Stimulated activated naive CD4-positive, alpha-beta T cell (primary cell): ENCODE data around the gene HS3ST3B1.

Experiments
- DNase-seq, 6 experiments: peaks; one replicate each; lab custom pipeline; 2025; lab: John Stamatoyannopoulos, UW

The HS3ST3B1 gene

DNA sequence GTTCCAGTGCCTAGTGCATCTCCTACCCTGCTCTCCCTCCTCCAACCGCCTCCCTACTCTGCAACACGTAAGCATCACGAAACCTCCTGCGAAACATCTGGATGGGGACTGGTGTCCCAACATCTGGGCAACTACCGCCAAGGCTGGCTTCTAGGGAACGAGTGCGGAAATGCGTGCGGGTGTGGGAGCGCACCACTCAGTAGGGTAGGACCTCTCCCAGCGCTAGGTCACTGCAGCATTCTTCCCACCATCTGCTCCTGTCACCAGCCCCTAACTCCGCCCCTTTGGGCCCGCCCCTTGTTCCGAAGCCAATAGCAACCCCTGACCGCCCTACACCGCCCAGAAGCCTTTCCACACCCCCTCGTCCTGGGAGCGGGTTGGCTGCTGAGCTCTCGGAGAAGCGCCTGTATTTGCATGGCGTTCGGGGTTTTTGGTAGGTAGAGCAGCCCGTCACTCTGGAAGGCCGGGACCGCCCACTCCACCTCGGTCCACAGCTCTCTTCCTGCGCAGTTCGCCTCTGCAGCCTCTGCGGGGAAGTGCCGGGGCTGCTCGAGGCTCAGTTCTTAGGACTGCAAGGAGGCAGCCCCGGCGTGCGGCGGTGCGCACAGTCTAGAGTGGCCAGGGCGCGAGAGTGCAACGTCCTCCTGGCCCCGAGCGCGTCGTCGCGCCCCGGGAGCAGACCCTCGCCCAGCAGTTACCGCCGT, at the start of gene HS3ST3B1:
HS3ST3B1 (plus strand) TSS at position 507 of the 704 bp plus-strand sequence. CDS start 438 bp downstream, outside the sequence.
- DNase-seq: peak; percentile 97 to 99 (median 98)

DNA sequence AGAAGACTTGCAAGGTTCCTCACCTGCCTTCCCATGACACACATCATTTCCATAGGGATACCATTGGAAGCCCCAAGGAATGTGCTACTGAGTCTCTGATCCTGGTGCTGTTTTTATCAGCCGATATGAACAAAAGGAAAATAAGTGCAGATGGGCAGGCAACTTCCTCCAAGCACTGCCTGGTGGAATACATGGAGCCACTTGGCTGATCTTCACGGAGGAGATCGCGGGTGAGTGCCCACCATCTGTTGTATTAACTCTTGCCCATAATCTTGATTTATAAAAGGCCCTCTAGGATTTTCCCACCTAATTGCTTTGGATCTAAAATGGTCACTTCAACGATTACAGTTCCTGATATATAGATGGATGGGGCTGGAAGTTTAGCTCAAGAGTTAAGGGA, 39.5 kb upstream of the HS3ST3B1 start:
- DNase-seq: no peak

DNA sequence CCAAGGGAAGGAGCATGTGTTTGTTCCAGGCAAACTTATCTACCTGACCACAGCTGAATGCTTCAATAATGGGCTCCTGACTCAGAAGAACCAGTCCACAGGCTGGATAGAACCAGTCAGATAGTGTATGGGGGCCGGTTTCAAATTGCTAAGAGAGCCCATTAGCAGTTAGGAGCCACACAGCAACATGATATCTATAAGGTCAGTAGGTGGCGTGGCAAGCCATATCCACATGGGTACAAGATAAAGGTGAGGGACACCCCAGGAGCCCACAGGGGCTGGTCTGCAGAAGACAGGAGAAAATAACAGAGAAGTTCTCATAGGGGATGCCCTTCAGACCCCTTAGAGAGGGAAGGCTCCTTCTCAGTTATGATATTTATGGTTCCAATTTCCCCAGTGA, 32.6 kb upstream of the HS3ST3B1 start:
- peak in 1 of 6 experiments; percentile 2 for DNase-seq

DNA sequence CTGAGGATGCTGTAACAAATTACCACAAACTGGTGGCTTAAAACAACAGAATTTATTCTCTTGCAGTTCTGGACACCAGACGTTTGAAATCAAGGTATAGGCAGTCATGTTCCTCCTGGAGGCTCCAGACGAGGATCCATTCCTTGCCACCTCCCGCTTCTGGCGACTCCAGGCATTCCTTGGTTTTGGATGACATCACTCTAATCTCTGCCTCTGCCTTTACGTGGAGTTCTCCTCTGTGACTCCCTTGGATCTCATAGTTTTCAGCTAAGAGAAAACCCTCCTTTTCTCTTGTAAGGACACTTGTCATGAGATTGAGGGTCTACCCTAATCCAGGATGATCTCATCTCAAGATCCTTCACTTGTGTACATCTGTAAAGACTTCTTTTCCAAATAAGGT, 31.4 kb upstream of the HS3ST3B1 start:
- DNase-seq: no peak

DNA sequence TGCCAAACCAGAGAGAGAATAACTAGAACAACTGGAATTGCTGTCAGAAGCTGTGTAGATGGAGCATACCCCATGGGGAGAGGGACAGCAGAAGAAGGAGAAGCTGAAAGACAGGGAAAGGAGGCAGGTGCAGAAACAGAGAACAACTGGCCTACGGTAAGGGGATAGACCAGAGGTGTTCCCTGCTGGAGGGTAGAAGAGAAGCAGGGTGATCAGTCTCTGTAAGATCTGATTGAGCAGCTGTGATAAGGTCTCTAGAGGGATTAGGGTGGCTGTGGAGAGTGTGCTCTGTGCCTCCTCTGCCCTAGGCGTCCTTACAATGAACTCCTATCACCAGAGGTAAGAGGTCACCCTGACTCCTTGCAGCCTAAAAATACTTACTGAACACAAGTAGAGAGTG, 30.4 kb upstream of the HS3ST3B1 start:
- DNase-seq: no peak

DNA sequence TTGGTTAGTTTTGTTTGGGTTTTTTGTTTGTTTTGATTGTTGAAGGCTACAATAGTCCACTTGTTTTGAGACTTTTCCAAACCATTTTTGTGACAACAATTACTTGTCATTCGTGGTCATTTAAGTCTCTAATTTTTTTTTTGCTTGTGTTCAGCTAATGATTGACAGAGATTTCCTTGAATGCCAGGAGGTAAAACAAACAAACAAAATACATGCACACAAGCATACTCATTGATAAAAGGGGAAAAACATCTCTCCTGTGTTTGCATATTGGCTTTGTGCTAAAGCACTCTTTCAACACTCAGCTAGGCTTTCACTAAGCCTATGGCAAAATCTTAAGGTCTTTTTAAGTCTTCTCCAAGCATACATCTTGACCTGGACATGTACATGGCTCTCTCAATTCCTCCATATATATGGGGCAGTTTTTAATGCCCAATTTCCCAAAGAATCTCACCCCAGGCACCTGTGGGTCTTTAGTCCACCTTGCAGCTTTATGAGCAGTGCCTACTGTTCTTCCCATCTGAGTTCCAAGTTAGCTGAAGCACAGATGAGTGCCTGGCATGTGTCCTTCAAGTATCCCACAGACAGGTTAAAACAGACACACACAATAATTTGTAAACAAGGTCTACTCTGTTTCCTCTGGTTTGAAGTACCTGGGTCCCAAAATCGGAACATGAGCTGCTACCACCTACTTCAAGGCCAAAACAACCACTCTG, 24.2 kb upstream of the HS3ST3B1 start:
- DNase-seq: no peak

DNA sequence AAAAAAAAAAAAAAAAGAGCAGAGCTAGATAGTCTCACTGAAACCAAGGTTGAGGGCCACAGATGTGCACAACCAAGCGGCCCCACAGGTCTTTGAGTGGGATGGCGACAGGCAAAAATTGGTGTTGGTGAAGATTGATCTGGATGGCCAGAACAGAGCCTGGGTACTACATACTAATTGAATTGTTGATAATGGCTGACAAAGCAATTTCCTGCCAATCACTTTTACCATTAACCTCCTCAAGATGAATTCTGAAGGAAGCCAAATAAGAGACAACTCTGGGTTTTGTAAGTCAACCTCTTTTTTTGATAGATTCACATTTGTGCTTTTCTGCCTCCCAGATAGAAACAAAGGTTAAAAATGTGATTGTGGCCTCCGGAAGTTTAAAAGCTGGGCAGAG, 19.4 kb upstream of the HS3ST3B1 start:
- no peak for DNase-seq

DNA sequence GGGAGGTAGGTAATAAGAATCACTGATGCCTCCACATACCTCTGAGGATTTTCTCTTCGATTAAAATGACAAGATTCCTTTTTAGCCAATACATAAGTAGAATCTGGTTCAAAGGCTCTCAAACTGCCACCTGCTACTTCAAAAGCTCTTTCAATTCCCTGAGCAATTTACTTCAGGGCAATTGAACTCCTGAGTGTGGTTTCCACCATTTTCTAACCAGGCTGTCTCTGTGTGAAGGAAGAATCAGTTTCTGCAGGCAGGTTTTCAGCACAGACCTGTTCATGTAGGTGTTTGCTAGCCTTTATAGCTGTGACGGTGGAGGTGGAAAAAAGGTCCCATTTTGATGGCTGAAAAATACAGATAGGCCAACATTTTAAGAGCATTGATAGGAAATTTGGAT, 18.2 kb upstream of the HS3ST3B1 start:
- no peak for DNase-seq

DNA sequence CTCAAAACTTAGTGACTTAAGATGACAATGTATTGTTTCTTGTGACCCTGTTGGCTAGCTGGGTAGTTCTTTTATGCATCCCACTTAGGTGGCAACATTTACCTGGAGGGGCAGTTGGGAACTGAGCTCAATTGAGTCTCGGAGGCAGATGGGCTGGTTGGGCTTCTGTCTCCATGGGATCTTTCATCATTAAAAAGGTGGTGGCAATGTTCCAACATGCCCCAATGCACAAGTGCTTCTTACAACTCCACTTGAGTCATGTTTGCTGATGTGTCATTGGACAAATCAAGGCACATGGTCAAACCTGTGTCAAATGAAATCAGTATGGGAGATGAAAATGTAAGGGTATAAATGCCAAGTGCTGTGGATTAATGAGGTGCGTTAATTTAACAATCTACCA, 11.7 kb upstream of the HS3ST3B1 start:
- no peak for DNase-seq

DNA sequence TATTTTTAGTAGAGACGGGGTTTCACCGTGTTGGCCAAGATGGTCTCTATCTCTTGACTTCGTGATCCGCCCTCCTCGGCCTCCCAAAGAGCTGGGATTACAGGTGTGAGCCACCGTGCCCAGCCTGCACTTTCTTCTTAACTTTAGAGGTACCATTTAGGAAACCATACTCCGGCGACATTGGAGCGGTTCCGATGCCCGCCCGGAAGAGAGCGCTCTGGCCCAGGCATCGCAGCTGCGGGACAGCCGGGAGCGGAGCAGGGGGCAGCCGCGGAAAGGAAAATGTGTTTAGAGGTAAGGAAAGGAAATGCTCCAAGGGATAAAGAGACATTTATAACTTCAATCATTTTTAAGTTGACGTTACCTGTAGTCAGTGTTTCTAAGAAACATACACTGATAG, 6.0 kb upstream of the HS3ST3B1 start:
- DNase-seq: no peak

DNA sequence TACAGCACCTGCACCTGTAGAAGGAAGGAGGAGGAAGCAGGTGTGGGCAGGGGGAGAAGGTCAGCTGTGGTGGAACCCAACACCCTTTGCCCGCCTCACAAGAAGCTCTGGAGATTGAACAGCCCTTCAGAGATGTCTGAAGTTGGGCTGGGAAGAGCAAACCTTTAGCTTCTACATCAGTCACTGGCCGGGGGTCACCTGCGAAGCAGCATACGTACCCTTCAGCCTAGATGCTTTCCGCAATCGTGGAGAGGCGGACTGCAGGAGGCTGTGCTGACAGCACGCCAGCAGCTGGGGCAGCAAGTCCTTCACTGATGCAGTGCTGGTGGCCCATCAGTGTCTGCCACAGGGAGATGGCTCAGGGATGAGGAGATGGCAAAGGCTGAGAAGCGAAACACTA, 5.2 kb upstream of the HS3ST3B1 start:
- no peak for DNase-seq

DNA sequence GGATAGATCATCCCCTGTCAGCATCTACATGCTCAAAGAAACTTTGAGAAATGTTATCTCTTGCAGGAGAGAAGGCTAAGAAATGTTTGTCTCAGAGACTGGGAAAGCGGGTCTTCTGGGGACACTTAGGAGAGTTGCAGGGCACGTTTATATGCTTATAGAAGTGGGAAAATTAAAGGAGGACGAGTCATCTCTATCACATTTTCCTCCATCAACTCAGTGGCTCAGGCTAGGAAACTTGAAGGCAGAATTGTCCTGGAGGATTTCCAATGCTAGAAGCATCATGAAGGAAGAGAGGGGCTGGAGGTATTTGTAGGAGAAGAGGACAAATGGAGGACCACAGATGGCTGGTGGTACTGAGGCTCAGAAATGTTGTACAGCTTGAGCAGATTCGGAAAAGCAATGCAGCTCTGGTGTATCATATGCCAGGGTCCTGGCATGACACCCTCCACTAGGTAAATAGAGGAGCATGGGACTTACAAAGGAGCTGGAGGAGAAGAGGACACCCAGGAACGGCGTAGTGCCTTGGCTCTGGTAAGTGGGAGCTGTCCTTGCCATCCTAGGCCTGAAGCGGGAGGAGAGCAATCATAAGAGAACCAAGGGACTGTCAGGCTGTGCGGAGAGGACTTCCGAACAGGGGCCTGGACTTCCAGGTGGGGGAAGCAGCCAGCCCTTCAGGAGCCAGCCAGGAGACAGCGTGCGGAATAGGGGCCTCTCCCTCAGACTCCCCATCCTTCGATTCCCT, 4.5 kb upstream of the HS3ST3B1 start:
- DNase-seq: no peak

DNA sequence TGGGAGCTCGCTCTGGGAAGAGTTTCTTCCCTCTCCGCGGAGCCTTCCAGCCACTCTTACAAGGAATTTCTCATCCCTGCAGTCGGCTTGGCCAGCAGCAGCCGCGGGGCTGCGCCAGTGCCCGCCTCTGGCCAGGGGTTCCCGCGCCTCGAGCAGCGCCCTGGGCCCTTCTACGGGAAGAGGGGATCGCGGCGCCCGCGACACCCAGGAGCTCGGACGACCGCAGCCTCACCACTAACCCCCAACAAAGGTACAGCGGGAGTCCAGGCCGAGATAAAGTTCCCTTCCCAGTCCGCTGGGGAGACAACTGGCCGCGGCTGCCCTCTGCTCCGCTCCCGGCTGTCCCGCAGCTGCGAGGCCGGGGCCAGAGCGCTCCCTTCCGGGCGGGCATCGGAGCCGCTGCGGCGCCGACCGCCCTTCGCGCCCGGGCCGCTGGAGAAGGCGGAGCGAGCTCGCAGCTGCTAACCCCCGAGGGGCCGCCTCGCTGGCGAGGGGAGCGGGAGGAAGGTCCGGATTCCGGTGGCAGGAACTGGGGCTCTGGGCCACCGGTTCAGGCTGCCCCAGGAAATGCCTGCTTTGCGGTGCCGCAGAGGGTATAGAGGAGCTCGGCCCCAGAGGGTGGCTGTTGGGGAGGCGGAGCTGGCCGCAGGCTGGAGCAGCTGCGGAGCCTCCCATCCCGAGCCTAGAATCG, 3.6 kb upstream of the HS3ST3B1 start:
- peak in 3 of 6 experiments; percentile 18 to 26 (median 26) for DNase-seq

DNA sequence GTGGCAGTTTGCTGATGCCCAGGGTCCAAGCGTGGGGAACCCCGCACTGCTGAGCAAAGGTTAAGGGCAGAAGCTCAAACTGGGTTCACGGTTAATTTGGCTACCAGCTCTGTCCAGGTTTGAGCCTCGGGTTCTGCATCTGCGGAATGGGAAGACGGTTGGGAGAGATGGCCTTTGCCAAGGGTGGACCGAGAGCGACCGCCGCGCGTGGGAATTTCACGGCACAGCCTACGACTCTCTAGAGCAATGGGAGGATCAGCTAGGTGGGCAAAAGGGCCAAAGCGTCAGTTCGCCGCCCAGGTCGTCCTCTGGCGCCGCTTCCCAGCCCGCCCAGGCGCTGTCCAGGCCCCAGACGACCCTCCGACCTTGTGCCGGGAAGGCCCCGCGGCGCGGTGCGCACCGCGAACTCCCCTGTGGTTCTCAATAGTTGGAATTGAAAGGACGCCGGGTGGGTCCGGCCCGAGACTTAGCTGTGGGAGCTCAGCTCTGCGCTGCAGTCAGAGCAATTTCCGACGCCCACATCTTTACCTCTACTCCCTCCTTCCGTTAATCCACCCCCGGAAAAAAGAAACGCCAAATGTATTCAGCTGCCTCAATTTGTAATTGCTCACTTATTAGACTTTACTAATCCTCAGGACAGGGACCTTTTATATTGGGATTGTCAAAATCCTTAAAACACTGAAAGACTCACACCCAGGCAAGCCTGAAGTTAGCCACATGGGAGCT, 2.5 kb upstream of the HS3ST3B1 start:
- peak in 1 of 6 experiments; percentile 28 for DNase-seq

DNA sequence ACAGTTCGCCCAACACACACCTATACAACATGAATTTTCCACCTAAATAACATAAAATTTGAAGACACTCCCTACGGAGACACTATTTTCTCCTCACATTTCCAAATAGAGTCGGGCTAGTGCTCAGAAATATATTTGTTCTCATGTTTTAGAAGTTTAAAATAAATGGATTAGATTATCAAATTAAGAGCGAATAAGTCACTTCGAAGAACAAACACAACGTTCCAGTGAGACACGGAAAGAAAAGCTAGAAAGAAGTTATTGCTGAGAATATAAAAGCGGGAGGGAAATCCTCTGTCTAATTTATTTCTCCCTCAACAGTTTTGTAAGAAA, 2.0 kb upstream of the HS3ST3B1 start:
- peak in 1 of 6 experiments; percentile 47 for DNase-seq

DNA sequence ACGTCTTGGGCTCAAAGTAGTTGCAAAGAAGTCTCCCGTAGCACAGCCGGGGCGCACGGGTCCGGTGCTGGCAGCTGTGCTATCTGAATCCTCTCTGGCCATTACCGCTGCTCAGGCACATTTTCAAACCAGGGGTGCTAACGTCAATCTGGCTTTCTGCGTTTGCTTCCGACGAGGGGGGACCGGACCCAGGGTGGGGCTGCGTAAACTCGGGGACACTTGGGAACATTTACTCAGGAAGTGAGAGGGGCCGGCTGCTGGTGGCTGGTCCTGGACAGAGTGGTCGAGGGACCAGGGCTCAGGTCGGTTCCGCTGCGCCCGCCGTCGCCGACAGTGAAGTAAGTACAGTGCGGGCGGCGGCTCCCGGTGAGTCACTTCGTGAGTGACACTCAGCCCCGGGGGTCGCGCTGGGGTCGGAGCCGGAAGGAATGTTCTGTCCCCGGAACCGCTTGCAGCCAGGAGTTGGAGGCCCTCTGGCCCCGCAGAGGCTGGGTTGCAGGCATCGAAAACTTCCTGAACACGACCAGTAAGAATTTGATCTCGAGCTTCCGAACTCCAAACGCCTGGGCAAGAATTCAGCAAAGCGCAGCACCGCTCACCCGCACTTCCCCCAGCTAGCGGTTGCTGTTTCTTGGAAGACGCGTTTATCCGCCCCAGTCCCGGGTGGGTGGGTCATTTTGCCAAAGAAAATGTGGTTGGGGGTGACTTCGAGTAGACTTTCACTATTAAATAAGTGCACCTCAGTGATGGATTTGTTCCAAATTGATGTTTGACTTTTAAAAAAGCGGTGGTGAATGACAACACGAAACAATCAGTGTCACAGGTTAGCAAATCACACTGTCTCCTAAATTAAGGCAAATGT, 1.4 kb upstream of the HS3ST3B1 start:
- peak in 4 of 6 experiments; percentile 17 to 58 (median 50) for DNase-seq

DNA sequence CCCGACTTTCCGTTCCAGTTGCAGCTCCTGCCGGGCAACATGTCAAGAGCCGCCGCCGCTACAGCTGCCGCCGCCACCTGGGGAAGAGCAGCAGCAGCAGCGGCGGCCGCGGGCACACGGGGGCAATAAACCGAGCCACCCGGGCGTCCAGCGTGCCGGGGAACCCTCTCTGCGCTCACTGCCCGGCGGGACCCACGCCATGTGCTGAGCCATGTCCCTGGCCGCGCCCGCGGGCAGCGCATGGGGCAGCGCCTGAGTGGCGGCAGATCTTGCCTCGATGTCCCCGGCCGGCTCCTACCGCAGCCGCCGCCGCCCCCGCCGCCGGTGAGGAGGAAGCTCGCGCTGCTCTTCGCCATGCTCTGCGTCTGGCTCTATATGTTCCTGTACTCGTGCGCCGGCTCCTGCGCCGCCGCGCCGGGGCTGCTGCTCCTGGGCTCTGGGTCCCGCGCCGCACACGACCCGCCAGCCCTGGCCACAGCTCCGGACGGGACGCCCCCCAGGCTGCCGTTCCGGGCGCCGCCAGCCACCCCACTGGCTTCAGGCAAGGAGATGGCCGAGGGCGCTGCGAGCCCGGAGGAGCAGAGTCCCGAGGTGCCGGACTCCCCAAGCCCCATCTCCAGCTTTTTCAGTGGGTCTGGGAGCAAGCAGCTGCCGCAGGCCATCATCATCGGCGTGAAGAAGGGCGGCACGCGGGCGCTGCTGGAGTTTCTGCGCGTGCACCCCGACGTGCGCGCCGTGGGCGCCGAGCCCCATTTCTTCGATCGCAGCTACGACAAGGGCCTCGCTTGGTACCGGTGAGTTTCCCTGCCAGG, 604 bp downstream of the HS3ST3B1 start:
- peak in 5 of 6 experiments; percentile 40 to 92 (median 65) for DNase-seq

DNA sequence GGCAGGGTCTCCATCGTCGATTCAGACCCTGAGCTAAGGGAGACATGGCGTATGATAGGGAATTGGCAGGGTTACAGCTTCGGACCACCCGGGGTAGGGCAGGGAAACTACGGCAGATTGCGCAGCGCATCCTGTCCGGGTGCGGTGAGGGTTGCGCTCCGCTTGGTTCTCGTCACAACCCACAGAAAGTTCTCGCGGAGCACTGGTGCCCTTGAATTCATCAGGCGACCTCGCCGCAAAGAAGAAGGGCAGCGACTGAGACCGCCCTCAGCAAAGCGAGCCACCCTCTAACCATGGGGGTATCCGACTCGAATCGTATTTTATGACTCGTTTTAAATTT, 1.2 kb downstream of the HS3ST3B1 start:
- peak in 5 of 6 experiments; percentile 45 to 79 (median 71) for DNase-seq

DNA sequence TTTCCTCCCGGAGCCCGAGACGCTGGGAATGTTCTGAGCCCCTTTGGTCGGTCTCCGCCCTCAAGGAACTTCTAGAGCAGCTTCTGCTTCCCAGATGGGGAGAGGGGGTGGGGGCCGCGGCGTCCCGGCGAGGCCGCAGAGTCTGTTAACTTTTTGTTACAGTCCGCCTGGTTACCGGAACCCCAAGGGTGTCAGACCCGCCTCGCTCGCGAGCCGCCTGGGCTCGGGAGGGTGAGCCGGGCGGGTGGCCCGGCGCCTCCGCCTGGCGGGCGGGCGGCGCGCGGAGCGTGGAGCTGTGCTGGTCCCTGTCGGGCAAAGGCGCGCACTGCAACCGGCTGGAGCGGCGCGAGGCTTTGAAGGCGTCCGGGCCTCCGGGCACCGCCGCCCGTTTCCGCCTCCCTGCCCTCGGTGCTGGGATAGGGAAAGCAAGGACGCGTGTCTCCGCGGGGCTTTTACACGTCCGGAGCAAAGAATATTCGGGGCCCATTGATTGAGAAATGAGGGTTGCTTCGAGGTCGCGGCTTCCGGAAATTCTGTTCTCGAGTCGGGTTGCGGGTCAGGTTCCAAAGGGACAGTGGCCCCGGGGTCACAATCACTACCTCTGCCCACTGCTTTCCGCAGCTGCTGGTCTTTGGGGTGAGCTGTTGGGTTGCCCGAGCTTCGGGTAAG, 1.7 kb downstream of the HS3ST3B1 start:
- DNase-seq: peak; percentile 64 to 80 (median 74)
